Kidney capillary endothelial cell (primary cell): ENCODE data around the gene DIAPH3.

Experiments used
- DNase-seq: peaks from one replicate; pipeline ENCODE4 v3.0.0-alpha.2; 2018; ENCODE audit warnings: low spot score

Gene DIAPH3

DNA sequence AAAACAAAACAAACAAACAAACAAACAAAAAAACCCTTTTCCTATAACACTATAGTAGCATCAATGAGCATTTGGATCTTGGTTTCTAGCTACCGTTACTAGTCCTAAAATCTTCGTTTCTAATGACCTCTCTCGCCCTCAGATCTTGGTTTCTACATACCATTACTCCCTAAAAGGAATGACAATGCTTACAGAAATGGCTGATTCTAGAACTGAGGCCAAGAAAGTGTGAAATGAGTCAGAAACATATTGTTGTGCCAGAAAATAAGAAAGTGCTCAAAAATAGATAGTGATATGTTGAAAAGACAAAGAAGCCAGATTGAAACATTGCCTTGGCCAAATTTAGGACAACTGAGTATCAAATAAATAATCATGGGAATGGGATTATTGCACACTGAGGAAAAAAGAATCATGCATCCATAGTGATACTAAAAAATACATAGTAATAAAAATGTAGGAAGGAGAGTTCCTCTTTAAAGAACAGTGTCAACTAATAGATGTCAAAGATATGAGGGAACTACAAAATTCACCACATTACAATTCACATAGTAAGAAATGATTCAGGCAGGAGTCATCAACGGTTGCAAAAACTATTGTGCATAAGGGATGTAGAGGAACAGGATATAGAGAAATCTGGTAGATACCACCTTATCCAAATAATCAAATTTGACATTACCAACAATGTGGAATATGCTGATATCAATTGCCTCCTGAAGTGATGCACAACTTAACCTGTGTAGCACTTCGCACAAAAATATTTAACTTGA lies 386.6 kb downstream of the DIAPH3 start:
- DNase-seq, result peak; percentile 37

DNA sequence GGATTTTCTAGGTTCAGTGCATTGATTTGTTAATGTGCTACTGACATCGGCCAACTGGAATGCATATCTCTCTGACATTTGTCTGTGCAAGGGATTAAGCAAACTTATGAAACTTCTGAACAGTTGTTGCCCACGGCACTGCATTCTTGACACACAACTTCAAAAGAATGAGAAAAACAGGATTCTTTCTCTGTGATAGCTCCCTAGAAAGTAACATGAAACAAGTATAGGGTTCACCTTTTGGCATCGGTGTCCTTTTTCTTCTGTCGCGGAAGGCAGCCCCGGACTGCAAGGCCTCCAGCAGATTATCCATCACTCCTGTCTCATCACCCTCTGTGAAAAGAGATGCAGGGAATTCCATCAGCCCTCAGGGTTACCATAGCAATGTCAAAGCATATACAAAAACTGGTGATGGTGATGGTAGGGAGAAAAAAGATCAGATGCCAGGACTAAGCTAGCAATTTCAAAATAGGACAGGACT lies 389.2 kb downstream of the DIAPH3 start:
- no peak for DNase-seq

DNA sequence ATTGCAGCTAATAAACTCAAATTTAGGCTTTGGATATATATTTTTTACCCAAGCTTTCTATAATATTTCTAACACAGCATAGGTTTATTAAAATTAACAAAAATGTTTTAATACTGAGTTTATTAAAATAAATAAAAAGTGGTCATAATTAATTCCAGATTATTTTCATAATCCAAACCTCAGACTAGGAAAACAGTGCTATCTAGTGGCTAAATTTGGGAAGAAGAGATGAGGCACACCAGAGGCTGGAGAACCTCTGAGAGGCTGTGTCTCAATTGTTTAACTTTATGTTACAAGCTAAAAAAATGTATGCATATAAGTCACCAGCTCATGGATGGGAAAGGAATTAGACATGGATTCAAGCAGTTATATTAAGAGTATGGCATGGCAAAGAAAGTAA lies 392.5 kb downstream of the DIAPH3 start:
- peak; percentile 30 for DNase-seq

DNA sequence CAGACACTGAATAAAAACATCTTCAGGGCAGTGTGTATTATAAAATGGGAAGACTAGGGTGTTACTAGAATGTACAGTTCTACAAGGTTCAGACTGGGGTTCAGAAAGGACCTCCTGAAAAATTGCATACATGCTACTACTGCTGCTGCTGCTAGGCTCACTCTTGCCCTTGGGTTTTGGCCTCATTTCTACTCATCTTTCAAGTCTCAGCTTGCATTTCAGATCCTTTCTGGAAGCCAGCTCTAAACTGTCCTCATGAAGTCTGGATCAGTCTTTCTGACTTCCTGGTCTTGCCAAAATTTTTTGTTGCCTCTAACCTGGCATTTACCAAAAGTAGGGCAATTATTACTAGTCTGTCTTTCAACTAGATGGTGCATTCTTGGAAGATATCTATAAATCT lies 393.3 kb downstream of the DIAPH3 start:
- DNase-seq, result no peak

DNA sequence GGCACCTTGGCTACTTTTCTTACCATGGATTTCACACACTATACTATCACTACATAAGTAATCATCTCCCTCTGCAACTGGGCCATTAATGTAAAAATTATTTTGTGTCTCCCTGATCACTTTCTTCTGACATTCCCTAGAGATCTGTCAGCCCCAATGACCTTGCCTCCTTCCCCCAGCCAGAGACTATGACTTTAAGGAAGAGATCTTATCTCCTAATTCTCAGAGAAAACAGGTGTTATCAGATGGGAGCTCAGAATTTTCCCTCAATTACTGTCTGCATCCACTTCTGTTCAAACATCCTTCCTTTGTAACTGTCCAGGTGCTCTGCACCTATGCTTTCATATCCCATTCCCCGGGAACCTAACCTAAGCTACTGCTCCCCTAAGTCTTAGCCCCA lies 397.5 kb downstream of the DIAPH3 start:
- DNase-seq, result no peak

DNA sequence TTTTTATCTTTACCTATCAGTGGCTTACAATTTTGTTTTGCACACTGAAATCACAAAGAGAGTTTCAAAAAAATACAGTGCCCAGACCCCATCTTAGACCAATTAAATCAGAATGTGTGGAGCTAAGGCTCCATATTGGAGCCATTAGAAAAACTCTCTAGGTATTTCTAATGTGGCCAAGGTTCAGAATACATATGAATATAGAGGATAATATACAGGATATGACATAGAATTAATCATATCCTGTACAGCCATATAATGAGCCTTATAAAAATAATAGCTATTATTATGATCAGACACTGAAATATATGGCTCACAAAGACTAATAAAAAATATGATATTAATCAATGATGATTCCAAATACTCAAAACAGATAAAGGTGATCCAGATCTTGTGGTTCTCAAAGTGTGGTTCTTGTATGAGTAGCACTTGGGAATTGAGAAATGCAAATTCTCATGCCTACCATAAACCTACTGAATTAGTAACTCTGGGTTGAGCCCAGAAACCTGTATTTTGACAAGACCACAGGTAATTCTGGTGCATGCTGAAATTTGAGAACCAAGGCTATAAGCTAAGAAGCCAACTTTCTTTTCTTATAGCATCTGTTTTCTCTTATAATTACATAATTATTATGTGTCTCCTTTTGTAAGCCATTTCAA lies 408.0 kb downstream of the DIAPH3 start:
- DNase-seq, result peak; percentile 48

DNA sequence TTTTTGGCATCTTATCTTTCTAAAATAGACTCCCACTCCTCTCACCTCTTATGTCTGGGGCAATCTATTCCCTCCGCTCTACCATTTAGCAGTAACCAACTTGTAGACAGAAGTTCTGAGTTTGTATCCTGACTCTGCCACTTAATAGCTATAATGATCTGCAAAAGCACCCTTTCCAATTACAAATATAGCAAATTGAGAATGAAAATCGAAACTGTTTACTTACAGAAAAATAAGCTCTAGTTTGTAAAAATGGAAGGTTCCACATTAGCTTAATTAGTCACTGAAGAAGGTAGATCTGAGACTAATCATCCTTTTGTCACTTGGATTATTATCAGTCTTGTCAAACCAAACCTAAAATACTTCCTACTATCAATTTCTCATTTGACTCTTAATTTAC lies 409.3 kb downstream of the DIAPH3 start:
- DNase-seq, result no peak

DNA sequence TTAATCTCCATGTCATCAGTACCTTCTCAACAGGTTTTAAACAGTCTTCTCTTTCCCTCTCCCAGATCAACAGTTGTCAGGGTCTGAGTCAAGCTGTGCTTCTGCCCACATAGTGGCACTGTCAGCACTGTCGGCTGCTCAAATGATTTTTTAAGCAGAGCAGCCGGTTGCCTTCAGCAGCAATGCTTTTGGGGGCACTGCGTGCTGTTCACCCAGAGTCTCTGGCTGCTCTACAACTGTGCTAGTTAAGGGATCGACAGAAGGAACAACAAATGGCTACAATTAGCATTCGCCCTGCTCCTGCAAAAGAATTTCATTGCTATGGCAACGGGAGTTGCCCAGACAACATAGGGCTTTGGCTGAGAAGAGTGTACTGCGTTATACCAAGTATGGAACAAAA lies 412.9 kb downstream of the DIAPH3 start:
- no peak for DNase-seq

DNA sequence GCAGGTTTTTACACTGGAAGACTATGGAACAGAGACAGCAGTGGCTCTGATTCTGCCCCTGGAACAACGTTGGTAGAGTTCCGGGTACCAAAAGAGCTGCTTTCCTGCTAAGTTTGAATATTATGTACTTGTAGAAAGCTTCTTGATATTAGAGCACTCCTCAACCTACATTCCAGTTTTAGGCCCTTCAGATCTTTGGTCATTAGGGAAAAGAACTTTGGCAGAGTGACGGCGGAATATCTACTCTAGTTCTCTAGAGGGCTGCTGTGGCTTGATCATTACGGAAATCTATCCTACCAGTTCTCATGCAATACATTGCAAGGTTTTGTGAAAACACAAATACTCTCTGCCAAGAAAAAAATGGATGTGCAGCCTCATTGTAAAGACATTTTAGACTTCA lies 415.7 kb downstream of the DIAPH3 start:
- DNase-seq, result no peak

DNA sequence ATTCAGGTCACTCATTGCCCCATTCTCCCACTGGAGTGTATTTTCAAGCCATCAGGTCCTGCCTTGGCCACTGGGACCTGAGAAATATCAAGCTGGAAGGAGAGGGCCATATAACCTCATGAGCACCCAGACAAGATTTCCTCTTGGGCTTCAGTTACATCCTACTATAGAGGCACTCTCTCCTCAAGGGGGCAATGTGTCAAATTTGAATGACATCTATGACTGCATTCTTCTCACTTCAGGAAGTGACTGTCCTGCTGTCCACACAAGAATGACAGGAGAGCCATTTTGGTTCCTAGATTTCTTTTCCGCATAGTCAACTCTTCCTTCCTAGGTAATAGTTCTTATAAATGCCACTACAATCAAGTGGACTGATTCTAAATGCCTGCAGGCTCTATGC lies 416.2 kb downstream of the DIAPH3 start:
- DNase-seq, result no peak

DNA sequence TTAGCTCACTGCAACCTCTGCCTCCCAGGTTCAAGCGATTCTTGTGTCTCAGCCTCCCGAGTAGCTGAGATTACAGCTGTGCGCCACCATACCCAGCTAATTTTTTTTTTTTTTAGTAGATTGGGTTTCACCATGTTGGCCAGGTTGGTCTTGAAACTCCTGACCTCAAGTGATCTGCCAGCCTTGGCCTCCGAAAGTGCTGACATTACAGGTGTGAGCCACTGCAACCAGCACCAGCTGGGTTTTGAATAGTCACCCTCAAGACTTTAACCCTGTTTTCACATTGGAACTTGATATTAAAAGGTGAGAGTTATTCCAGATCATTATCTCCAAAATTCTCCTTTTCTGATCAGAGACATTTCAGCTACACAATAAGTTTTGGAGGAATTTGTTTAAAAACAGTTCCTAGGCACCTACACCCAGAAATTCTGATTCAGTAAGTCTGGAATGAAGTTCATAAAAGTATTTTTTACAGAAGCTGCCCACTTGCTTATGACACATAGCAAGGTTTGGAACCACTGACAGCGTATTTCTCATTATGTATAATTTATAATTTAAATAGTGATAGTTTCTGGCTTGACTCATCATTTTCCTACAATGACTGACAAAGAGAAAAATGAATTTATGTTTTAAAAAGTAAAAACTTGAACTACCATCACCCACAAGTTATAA lies 417.3 kb downstream of the DIAPH3 start:
- no peak for DNase-seq

DNA sequence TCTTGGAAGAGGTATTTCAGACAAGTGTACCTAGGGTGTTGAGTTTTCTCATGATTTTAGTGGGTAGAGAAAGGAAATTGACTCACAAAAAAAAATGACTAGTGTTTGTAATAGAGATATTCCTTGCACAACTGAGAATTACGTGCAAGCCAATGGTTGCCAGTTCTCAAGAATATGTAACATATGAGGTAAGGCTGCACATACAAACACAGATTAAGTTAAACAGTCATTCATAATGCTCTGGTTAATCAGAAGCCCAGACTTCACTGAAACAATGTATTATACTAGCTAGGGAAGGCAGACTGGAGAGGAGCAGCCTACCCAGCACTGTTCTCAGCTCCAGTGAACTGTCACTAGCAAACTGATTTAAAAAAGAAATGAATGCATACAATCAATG lies 418.3 kb downstream of the DIAPH3 start:
- DNase-seq, result no peak

DNA sequence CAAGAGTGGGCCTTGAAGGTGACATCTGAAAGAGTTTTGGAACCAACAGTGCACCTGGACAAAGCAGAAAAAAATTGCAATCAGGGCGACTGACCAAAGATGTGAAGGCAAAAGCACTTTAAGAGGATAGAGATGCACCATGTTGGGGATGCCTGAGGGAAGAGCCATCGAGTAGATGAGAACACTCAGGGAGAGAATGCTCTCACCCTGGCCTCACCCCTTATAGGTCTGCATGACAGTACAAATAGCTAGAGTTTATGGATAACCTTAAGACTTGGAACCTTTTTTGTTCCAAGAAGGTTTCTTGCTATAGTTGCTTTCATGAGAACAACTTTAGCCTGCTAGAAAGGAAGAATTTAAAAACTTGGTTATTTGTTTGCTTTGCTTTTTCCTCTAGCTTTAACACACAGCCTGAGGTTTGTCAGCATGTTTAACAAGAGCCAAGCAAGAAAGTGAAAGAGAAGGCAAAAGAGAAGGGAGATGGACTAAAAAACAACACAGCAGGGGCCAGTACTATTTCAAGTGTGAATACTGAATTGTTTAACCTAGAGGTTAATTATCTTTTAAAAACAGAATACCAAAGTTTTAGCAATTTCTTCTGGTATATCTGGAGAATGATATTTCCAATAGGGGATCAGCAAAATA lies 418.9 kb downstream of the DIAPH3 start:
- DNase-seq, result no peak

DNA sequence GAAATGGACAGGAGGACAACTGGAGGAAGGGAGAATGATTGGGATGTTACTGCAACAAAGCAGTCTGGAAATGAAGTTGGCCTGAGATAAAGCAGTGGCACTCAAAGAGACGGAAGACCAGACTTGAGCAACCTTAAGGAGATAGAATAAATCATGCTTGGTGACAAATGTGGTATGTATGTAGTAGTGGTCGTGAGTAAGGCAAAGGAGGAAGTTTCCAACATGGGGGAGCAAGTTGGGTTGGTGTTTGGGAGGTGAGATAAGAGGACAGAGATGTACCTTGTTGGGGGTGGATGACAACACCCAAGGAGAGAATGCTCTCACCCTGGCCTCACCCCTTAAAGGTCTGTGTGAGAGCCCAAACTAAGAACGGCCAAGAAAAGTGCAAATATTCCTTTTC lies 420.5 kb downstream of the DIAPH3 start:
- DNase-seq, result no peak

DNA sequence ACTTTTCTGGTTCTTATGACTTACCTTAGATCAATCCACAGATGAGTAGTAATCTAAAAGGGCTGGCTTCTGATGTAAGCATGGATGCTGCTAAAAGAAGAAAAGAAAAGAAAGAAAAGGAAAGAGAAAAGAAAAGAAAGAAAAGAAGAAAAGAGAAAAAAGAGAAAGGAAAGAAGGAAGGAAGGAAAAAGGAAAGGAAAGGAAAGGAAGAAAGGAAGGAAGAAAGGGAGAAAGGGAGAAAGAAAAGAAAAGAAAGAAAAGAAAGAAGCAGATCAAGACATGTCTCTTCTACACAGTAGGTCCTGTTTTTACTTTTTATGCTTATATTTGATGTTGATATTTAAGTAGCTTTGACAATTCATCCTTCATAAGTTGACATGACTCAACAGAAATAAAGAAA lies 421.3 kb downstream of the DIAPH3 start:
- no peak for DNase-seq

DNA sequence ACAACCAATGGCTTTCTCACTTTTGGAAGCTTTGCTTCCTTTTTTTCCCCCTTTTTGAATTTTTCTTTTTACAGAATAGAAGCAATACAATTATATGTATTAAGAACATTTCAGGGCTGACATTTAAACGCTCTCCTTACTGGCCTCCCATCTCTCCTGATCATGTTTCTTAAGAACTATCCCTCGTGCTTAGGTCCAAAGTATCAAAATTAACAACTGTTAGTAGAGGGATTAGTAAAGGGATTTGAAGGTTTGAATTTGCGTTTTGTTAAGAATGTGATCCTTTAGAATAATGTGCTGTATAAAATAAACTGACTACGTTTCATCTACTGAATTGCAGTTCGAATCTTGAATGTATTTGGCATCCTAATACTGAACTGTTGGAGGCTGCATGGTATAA lies 424.8 kb downstream of the DIAPH3 start:
- DNase-seq, result no peak

DNA sequence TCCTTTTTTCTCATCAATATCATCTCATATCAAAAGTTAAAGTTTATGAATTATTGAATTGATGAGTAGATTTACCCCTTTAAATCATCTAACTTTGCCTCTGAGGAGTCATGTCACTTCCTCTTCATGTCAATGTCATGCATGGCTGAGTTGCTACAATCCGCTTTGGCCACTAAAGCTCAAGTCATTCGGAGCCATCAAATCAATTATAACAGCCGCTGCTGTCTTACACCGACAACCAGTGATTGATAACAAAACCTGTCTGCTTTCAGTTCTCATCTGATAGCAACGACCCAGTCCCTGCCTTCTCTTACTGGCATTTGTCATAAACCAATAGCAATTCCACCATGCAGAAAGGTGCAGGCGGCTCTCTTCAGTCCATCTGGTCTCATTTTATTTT lies 429.3 kb downstream of the DIAPH3 start:
- DNase-seq, result no peak

DNA sequence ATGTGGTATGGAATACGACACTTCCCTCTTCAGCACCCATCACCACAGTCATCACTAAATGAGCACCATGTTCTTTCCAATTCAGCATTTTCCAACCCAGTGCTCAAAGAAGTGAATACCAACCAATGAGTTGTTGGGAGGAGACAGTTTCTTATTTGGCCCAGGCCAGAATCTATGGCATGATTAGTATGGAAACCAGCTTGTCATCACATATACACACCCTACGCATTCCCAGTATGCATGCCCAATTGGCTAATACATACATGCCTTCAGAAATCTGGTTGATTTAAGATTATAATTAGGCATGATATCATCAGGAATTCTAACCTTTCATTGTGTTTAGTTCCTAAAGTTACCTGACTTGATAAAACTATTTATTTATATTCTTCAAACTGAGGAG lies 430.0 kb downstream of the DIAPH3 start:
- DNase-seq, result no peak

DNA sequence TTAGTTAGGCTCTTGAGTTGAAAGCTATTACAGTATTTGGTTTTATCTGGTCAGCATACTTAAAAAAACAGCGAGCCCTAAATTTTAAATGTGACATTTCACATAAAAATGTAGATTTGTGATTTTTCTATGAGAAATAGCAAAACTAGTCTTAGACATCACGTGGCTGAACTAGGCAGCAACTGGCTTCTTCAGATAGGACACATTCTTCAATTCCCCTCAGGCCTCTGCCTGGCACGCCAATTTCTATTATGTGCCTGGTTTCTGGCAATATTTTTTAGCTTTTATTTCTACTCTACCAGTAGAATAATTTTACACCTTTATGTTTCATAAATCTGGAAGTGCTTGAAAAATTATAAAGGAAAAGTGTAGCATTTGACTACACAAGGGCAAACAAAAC lies 433.7 kb downstream of the DIAPH3 start:
- no peak for DNase-seq

DNA sequence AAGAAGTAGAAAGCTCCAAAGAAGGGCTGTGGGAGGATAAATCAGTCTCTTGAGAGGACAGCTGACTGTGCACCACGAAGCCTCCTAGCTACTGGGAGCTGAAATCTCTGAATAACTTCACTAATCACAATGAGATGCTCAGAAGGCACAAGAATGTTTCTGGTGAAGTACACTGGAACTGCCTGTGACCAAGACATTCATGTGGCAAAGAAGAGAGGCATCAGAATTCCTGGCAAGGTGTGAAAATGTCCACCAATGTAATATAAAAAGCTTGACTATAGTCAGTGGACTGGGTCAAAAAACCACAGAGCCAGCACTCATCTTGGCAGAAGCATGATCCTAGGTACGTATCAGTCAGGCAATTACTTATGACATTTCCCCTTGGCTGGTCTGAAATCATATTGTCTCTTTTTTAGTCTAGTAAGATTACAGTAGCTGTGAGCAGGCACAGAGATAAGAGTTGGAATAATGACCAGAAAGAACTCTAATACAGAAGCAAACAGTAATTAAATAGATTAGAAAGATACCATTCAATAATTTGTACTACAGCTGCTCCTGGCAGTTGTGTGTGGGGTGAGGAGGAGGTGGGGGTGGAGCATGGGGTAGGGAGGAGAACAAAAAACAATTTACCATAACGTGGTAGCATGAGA lies 434.7 kb downstream of the DIAPH3 start:
- DNase-seq, result no peak

DNA sequence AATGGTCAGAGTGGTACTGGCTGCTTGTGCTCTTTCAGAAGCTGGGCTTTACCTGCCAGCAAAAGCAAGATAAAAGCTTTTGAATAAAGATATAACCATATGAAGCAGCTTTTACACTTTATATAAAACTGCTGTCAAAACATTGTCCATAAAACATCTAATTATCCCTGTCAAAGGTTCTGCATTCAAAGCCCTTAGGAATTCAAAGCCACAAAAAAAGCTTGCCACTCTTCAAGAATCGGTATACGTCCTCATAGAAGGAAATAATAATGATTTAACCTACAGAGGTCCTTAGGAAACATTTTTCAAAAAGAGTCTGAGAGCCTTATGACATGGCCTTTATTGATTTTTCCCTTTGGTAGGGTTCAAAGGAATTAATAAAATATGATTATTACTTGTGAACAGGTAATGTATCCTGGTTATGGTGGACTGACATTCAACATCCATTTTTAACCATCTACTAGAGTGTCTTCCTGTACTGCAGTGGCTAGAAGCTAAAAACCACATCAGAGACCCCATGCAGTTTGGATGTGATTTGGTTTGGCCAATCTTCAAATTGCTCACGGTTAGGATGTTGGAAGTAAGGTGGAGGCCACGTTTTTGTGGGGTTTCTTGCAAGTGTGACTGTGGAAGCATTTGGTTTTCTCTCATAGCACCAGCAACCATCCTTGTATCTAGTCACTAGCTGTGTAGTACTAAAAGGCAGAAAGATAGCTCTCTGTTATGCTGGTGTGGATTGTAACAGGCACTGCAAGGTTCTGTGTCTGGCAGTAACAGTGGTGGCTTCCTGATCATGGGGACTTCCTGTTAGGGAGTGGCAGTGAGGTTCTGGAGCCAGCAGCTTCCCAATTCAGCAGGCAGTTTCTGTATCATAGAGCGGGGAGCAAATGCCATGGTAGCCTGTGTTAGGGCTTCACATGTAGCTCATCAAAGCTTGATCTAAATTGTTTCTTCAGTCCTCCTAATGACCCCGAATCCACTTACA lies 441.5 kb downstream of the DIAPH3 start:
- DNase-seq, result no peak
